H1 (cell line): ENCODE measurements around the gene COPA. TPM values are rescaled to one million over a fixed set of nuclear protein-coding genes. Genes with fewer than 3 reads are reported as not detected.

ENCODE experiments used
- CHD7 ChIP-seq: fragments of 300-600 bp; sonication (generic); IDR thresholded peaks from 2 replicates; pipeline ENCODE4 v1.7.1; 2012; ENCODE audit warnings: low read length, moderate library complexity, mild to moderate bottlenecking, inconsistent platforms; ENCODE audit not compliant: insufficient replicate concordance
- polyA plus RNA-seq, 7 experiments: library from polyadenylated mRNA; depleted of rRNA in 3 of 7; stranded (reverse) in 5 of 7; unstranded in 2 of 7; fragments of >200 nt in 5 of 7; fragments of 200-250 nt in 2 of 7; gene quantifications; 1 replicate in 5 of 7; 2 replicates in 1 of 7; 4 replicates in 1 of 7; pipeline versions ENCODE4 v1.2.1 to v1.2.3, GENCODE V29; 2011 to 2013; ENCODE audit warnings: missing spikeins in 2 of 7, mixed read lengths in 2 of 7
- total RNA-seq: library from RNA; stranded (reverse); fragmentation: NEBNext Ultra II Directional; extraction: Animal tissue kit (Norgen Biotek cat#: 25700); gene quantifications from 2 replicates; pipeline ENCODE4 v1.2.1, GENCODE V29; 2021

The COPA gene
- total and polyA plus RNA-seq, 2 of the 8 experiments (the other 6 are each of a cell fraction or from before 2014, with no cell fraction given): 78.2 to 115 TPM

DNA sequence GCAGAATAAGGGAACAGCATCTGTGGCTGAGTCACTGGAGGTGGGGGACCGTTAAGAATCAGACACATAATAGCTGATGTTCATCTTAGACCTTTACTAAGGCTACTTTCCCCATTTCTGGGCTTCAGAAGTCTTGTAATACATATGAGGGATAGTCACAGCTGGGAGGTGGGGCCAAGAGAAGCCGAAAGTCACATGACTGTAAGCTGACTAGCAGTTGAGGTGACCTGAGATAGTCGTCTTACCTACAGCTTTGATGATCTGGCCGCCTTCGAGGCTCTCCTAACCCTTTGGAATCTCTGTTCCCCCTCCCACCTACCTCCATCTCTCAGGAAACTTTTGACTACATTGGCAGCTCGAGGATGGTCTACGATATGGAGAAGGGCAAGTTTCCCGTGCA, 9.5 kb upstream of the COPA start (continued):
- TF ChIP-seq CHD7: no peak
